HepG2 (cell line): Measurements from ENCODE around the gene UCN3. TPM values are rescaled to one million over a fixed set of nuclear protein-coding genes. Genes with fewer than 3 reads are reported as not detected.

ENCODE experiments used
- ATAC-seq: fragments of 200-7000 bp; cut with Tn5 transposase; 3 replicates; pipeline ENCODE4 v1.9.1; 2020; ENCODE audit warnings: mild to moderate bottlenecking, moderate library complexity
- BruUV-seq: library from RNA; stranded (reverse); fragments of 400-500 nt; replicated peaks from 2 replicates; lab custom pipeline; 2021; lab: Mats Ljungman, UMichigan
- CTCF ChIA-PET: fragments of 300-600 bp; formaldehyde crosslinking; extraction: SDS; loops from one replicate; lab custom pipeline; 2021; ENCODE audit warnings: low total read pairs, inconsistent platforms, low intra/inter-chr PET ratio; lab: Yijun Ruan, JAX
- POLR2A ChIA-PET: fragments of 350-600 bp; sonication (Branson Sonifier 250); formaldehyde crosslinking; loops from one replicate; lab custom pipeline; 2020; ENCODE audit warnings: antibody characterized with exemption, inconsistent platforms; lab: Yijun Ruan, JAX
- DNase-seq: peaks from one replicate; pipeline ENCODE4 v3.0.0-alpha.2; 2015; ENCODE audit warnings: low spot score
- FAIRE-seq: peaks from 3 replicates; lab custom pipeline; 2011; peaks lifted over from hg19 to GRCh38; lab: Jason Lieb, UNC
- H2AFZ ChIP-seq: one replicate; pipeline ENCODE4 v1.6.1; 2011; ENCODE audit warnings: low read length, inconsistent platforms
- H3K27ac ChIP-seq: fragments of 300-600 bp; 3 replicates; pipeline ENCODE4 v1.8.0; 2011; ENCODE audit warnings: mixed run types, mild to moderate bottlenecking, mixed read lengths, low read length, inconsistent platforms; ENCODE audit not compliant: insufficient read depth; ENCODE audit errors: extremely low read length
- H3K27me3 ChIP-seq, 2 experiments: fragments of 200-600 bp in 1 of 2; 2 replicates in 1 of 2; 3 replicates in 1 of 2; pipeline versions ENCODE4 v1.6.0 to v1.8.0; 2011; ENCODE audit warnings: low read length in 2 of 2, mild to moderate bottlenecking in 2 of 2, moderate library complexity in 2 of 2, inconsistent platforms in 1 of 2; ENCODE audit not compliant: insufficient read depth in 2 of 2, control insufficient read depth in 1 of 2
- H3K36me3 ChIP-seq, 2 experiments: fragments of 200-600 bp in 1 of 2; replicated peaks in 1 of 2; 2 replicates in 1 of 2; 3 replicates in 1 of 2; pipeline versions ENCODE4 v1.5.1 to v1.8.0; 2011; ENCODE audit warnings: low read length in 2 of 2, inconsistent platforms in 1 of 2; ENCODE audit not compliant: insufficient read depth in 2 of 2, control insufficient read depth in 1 of 2
- H3K4me1 ChIP-seq: 2 replicates; pipeline ENCODE4 v1.5.1; 2012; ENCODE audit warnings: low read length, inconsistent platforms; ENCODE audit not compliant: insufficient read depth
- H3K4me2 ChIP-seq: 2 replicates; pipeline ENCODE4 v1.6.0; 2011; ENCODE audit warnings: low read depth, low read length, inconsistent platforms
- H3K4me3 ChIP-seq, 3 experiments: fragments of 200-600 bp in 1 of 3; sonication (generic), shearing (Covaris generic) in 1 of 3; replicated peaks in 1 of 3; 2 replicates each; pipeline ENCODE4 v1.5.1; 2011 to 2016; ENCODE audit warnings: low read length in 3 of 3, inconsistent platforms in 2 of 3, low read depth in 2 of 3, mild to moderate bottlenecking in 2 of 3, control low read depth in 1 of 3, mixed read lengths in 1 of 3; ENCODE audit not compliant: insufficient read depth in 1 of 3
- H3K79me2 ChIP-seq: one replicate; pipeline ENCODE4 v1.6.1; 2011; ENCODE audit warnings: low read length, inconsistent platforms; ENCODE audit not compliant: insufficient read depth
- H3K9ac ChIP-seq: 2 replicates; pipeline ENCODE4 v1.6.0; 2011; ENCODE audit warnings: mild to moderate bottlenecking, low read depth, low read length, inconsistent platforms; ENCODE audit not compliant: insufficient read depth
- H3K9me3 ChIP-seq: 2 replicates; pipeline ENCODE4 v1.5.1; 2012; ENCODE audit warnings: mild to moderate bottlenecking, low read length
- H4K20me1 ChIP-seq: 2 replicates; pipeline ENCODE4 v1.6.0; 2011; ENCODE audit warnings: inconsistent platforms, mild to moderate bottlenecking, low read length, moderate library complexity; ENCODE audit not compliant: insufficient read depth
- ARNT ChIP-seq: fragments of 450-650 bp; IDR thresholded peaks from 2 replicates; pipeline ENCODE4 v1.6.1; 2017
- CBX2 ChIP-seq, 2 experiments: fragments of 200-600 bp in 1 of 2; sonication (generic); formaldehyde crosslinking in 1 of 2; IDR thresholded peaks; 2 replicates each; pipeline versions ENCODE4 v1.7.0 to v1.8.1; 2018 to 2022; ENCODE audit warnings: low read depth in 2 of 2, low read length in 1 of 2, mild to moderate bottlenecking in 1 of 2, missing genetic modification reagents in 1 of 2
- CEBPB ChIP-seq: IDR thresholded peaks from 2 replicates; pipeline ENCODE4 v1.6.1; 2011; ENCODE audit warnings: low read depth, low read length, improper control_type of control experiment, borderline replicate concordance
- CHCHD3 ChIP-seq: sonication (generic); formaldehyde crosslinking; IDR thresholded peaks from 2 replicates; pipeline ENCODE4 v1.8.0; 2022; ENCODE audit warnings: mild to moderate bottlenecking, missing genetic modification reagents, moderate library complexity
- TBX2 ChIP-seq: sonication (generic); formaldehyde crosslinking; IDR thresholded peaks from 2 replicates; pipeline ENCODE4 v1.5.0; 2020; ENCODE audit warnings: missing genetic modification reagents, mild to moderate bottlenecking, borderline replicate concordance
- TBX3 ChIP-seq: fragments of 450-650 bp; IDR thresholded peaks from 2 replicates; pipeline ENCODE4 v1.6.1; 2017; ENCODE audit warnings: antibody characterized with exemption, mild to moderate bottlenecking, inconsistent platforms, borderline replicate concordance
- YEATS2 ChIP-seq: sonication (generic); formaldehyde crosslinking; IDR thresholded peaks from 2 replicates; pipeline ENCODE4 v1.4.0; 2020; ENCODE audit warnings: missing genetic modification reagents, borderline replicate concordance
- ZFAT ChIP-seq: sonication (generic); formaldehyde crosslinking; conservative IDR thresholded peaks from 2 replicates; pipeline ENCODE4 v1.8.1; 2023; ENCODE audit warnings: missing genetic modification reagents, inconsistent platforms
- ZFP90 ChIP-seq: sonication (generic); formaldehyde crosslinking; IDR thresholded peaks from 2 replicates; pipeline ENCODE4 v1.8.0; 2022; ENCODE audit warnings: missing genetic modification reagents, mild to moderate bottlenecking, inconsistent platforms, borderline replicate concordance
- ZGPAT ChIP-seq: IDR thresholded peaks from 2 replicates; pipeline ENCODE4 v1.6.1; 2016; ENCODE audit warnings: mild to moderate bottlenecking
- ZHX1 ChIP-seq: sonication (generic); formaldehyde crosslinking; IDR thresholded peaks from 2 replicates; pipeline ENCODE4 v1.8.1; 2022; ENCODE audit warnings: low read depth, mild to moderate bottlenecking, missing genetic modification reagents
- ZKSCAN8 ChIP-seq: IDR thresholded peaks from 2 replicates; pipeline ENCODE4 v1.6.1; 2016; ENCODE audit warnings: borderline replicate concordance, missing genetic modification reagents, missing compliant biosample characterization
- ZNF362 ChIP-seq: sonication (generic); formaldehyde crosslinking; IDR thresholded peaks from 2 replicates; pipeline ENCODE4 v1.4.0; 2020; ENCODE audit warnings: missing genetic modification reagents, mild to moderate bottlenecking, borderline replicate concordance
- ZNF431 ChIP-seq: sonication (generic); formaldehyde crosslinking; IDR thresholded peaks from 2 replicates; pipeline ENCODE4 v1.9.0; 2022; ENCODE audit warnings: missing genetic modification reagents, low read depth, mild to moderate bottlenecking, borderline replicate concordance
- ZNF589 ChIP-seq: sonication (generic); formaldehyde crosslinking; conservative IDR thresholded peaks from 2 replicates; pipeline ENCODE4 v1.8.0; 2022; ENCODE audit warnings: mild to moderate bottlenecking, moderate library complexity, missing genetic modification reagents
- WGBS: methylation state at CpG from one replicate; pipeline ENCODE4 v1.1.6; 2017; ENCODE audit warnings: low lambda C conversion rate; 5-methylcytosine and 5-hydroxymethylcytosine counted together
- in situ Hi-C: cut with HindIII; loops from 2 replicates; pipeline ENCODE4 v1.10.0; 2017; ENCODE audit warnings: low pct_unique_long_range_greater_than_20kb; ENCODE audit not compliant: extremely low pct_ligation_motif_present
- intact Hi-C: fragments of 100-400 bp; cut with micrococcal nuclease; formaldehyde crosslinking; loops from one replicate; pipeline ENCODE4 v1.10.0; 2022; ENCODE audit not compliant: unreplicated experiment
- polyA plus RNA-seq, 8 experiments: library from polyadenylated mRNA; depleted of rRNA in 3 of 8; stranded (reverse) in 7 of 8; unstranded in 1 of 8; fragments of >200 nt; fragmentation: Illumina TruSeq in 4 of 8; extraction: Trizol in 4 of 8; gene quantifications; 2 replicates each; pipeline versions ENCODE4 v1.2.1 to v1.2.3, GENCODE V29; 2011 to 2016; ENCODE audit warnings: low read depth in 4 of 8, missing spikeins in 1 of 8, mixed read lengths in 1 of 8; ENCODE audit not compliant: insufficient read depth in 1 of 8
- total RNA-seq, 5 experiments: library from RNA; depleted of rRNA; stranded (reverse); fragments of >200 nt; fragmentation: Illumina TruSeq; extraction: Trizol; gene quantifications; 2 replicates each; pipeline ENCODE4 v1.2.3, GENCODE V29; 2016; ENCODE audit warnings: low read depth in 1 of 5

UCN3 gene
- total and polyA plus RNA-seq, 2 of the 13 experiments (the other 11 are each of a cell fraction or from before 2014, with no cell fraction given): not detected

- ChIA-PET POLR2A (interaction anchor here (0.7 kb wide), 1 partner anchor 58 kb away, joined by 4 read pairs; no protein-coding TSS in a partner anchor), CTCF (no interaction called here)
- in situ Hi-C loops: no loop called here
- ATAC-seq (no peak), FAIRE-seq (no peak), DNase-seq (no peak)
- Histone ChIP-seq H3K79me2 (no peaks in the 10 kb centered on the region), H3K27ac (no peak overlapping the region), H3K4me2 (no peak overlapping the region), H3K4me3 (no peak overlapping the region), H3K9ac (no peak overlapping the region), H3K36me3 (no peaks in the 10 kb centered on the region), H4K20me1 (no peaks in the 10 kb centered on the region), H3K9me3 (no peaks in the 10 kb centered on the region), H3K27me3 (peaks cover 3 to 42% of the 10 kb centered on the region in 2 experiments; a peak in 4 of 5 replicates), H3K4me1 (peaks cover 11% of the 10 kb centered on the region; the same call in 1 of the 2 replicates), H2AFZ (no peak overlapping the region)
- BruUV-seq: no TSS peak
- 14% methylated on average over 3 of the region's 3 CpGs for WGBS
- intact Hi-C loops: no loop called here
- TF ChIP-seq YEATS2 (CRISPR knock-in tag) (no peak), CHCHD3 (CRISPR knock-in tag) (no peak), TBX3 (no peak), ZNF431 (CRISPR knock-in tag) (no peak), ZFP90 (CRISPR knock-in tag) (no peak), CBX2 (IDR thresholded peaks at IDR 0.05; ENCODE audit: low read depth, low read length) (no peak), CBX2 (CRISPR knock-in tag; IDR thresholded peaks at IDR 0.05; ENCODE audit: low read depth) (no peak), ZKSCAN8 (CRISPR knock-in tag) (no peak), ZFAT (CRISPR knock-in tag) (no peak), ARNT (no peak), ZHX1 (no peak), ZNF589 (CRISPR knock-in tag) (no peak), CEBPB (no peak), TBX2 (CRISPR knock-in tag) (no peak), ZGPAT (no peak), ZNF362 (CRISPR knock-in tag) (no peak)
Observed at GRCh38 chr10:5321273-5321672, 43.5 kb upstream of the UCN3 start.
